Stimulated activated naive B cell treated with anti-CD40 and anti-IgM and Interleukin-4, amounts not matched to agents 10 μg/mL and 1 μg/mL and 100 μg/mL, for 72 hours (primary cell): Measurements from ENCODE around the gene CDC45.
A peak's percentile ranks its signal among the peaks of the same experiment; 100 is the strongest.

Experiments
- ATAC-seq, 2 donors: fragments of 150-1000 bp; cut with Tn5 transposase; replicated peaks; 2 replicates each; pipeline ENCODE4 v1.10.0; 2021; ENCODE audit warnings: moderate library complexity in 1 of 2
- DNase-seq: peaks from one replicate; pipeline ENCODE4 v3.0.0; 2021
- H3K27ac Mint-ChIP-seq: one replicate; pipeline ENCODE4 v1.8.0; 2022; ENCODE audit warnings: mild to moderate bottlenecking, mixed read lengths
- H3K27me3 Mint-ChIP-seq, 2 donors: one replicate each; pipeline ENCODE4 v1.8.0; 2022; ENCODE audit warnings: mixed read lengths in 2 of 2
- H3K36me3 Mint-ChIP-seq, 2 donors: one replicate each; pipeline ENCODE4 v1.8.0; 2022; ENCODE audit warnings: mixed read lengths in 2 of 2, mild to moderate bottlenecking in 1 of 2
- H3K4me1 Mint-ChIP-seq, 2 donors: one replicate each; pipeline ENCODE4 v1.8.0; 2022; ENCODE audit warnings: mixed read lengths in 2 of 2, mild to moderate bottlenecking in 1 of 2
- H3K4me3 Mint-ChIP-seq, 2 donors: one replicate each; pipeline ENCODE4 v1.8.0; 2022; ENCODE audit warnings: mild to moderate bottlenecking in 2 of 2, mixed read lengths in 2 of 2, moderate library complexity in 1 of 2
- H3K9me3 Mint-ChIP-seq, 2 donors: one replicate each; pipeline ENCODE4 v1.8.0; 2022; ENCODE audit warnings: mixed read lengths in 2 of 2, mild to moderate bottlenecking in 1 of 2

The CDC45 gene

DNA sequence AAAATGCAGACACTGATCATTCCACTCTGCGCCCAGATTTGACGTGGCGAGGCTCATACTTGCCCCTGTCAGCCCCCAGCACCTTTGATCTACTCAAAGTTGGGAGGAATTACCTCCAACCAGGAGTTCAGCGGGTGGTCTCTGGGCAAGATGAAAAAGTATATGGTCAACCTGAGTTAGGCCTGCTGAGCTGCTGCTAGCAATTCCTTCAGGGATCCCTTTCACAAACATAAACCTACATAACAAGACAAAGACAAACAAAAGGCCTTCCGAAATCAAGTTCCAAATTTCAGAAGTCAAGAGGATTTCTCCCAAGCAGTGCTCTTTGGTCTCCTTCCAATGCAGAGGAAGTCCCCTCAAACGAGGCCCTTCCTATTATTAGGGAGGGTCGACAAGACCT lies 23.6 kb downstream of the CDC45 start:
- DNase-seq (no peak), ATAC-seq (no peak)
- Mint-ChIP-seq H3K36me3 (peaks cover 10 to 11% of the 10 kb centered on the region in 2 donors), H3K27me3 (no peaks in the 10 kb centered on the region), H3K4me3 (no peak overlapping the region), H3K27ac (no peak overlapping the region), H3K9me3 (no peaks in the 10 kb centered on the region), H3K4me1 (peaks cover 6 to 8% of the 10 kb centered on the region in 2 donors)

- DNase-seq = no peak
- no peak overlapping the region for H3K27ac Mint-ChIP-seq
- peak in 1 of 2 donors; percentile 26 for ATAC-seq
- no peaks in the 10 kb centered on the region for H3K9me3 Mint-ChIP-seq
- peaks cover 10 to 11% of the 10 kb centered on the region in 2 donors for H3K36me3 Mint-ChIP-seq
- peaks cover 6 to 8% of the 10 kb centered on the region in 2 donors for H3K4me1 Mint-ChIP-seq
- H3K27me3 Mint-ChIP-seq = no peaks in the 10 kb centered on the region
- no peak overlapping the region for H3K4me3 Mint-ChIP-seq
Observed at GRCh38 chr22:19503869-19504268, 24.1 kb downstream of the CDC45 start.

DNA sequence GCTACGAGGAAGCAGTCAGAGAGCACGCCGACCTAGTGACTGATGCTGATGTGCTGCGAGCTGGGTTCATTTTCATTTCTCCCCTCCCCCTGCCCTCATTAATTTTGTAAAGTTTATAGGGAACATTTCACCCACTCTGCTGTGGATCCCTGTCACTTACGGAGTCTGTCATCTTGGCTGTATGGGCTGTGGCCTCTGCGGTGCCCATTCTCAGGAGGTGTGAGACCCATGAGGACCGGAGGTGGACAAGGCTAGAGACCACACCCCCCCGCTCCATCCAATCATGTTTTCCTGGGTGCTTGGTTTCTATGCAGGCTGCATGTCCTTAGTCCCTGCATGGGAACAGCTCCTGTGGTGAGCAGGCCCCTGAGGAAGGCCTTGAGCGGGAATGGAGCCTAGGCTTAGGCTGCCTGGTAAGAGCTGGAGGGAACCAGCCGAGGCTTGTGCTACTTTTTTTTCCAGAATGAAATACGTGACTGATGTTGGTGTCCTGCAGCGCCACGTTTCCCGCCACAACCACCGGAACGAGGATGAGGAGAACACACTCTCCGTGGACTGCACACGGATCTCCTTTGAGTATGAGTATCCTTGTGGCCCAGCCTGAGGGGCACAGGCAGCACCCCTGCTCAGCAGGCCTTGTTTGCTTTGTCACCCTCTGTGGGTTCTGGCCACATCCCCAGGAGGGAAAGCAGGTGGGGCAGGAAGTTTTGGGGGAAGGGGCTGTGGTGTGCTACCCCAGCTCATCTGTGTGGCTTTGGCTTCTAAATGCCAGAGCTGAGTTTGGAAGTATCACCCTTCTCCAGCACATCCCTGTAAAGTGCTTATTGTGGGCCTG lies 25.4 kb downstream of the CDC45 start:
- Mint-ChIP-seq H3K4me3 (no peak overlapping the region), H3K9me3 (no peaks in the 10 kb centered on the region), H3K4me1 (peaks cover 6 to 8% of the 10 kb centered on the region in 2 donors), H3K27ac (no peak overlapping the region), H3K36me3 (peaks cover 9 to 11% of the 10 kb centered on the region in 2 donors), H3K27me3 (no peaks in the 10 kb centered on the region)
- ATAC-seq (no peak), DNase-seq (no peak)

- Mint-ChIP-seq H3K36me3 (peaks cover 9 to 11% of the 10 kb centered on the region in 2 donors), H3K9me3 (no peaks in the 10 kb centered on the region), H3K27ac (no peak overlapping the region), H3K27me3 (no peaks in the 10 kb centered on the region), H3K4me3 (no peak overlapping the region), H3K4me1 (peaks cover 6 to 8% of the 10 kb centered on the region in 2 donors)
- ATAC-seq (no peak), DNase-seq (no peak)
Observed at GRCh38 chr22:19505735-19506126, 26.0 kb downstream of the CDC45 start.

- Mint-ChIP-seq H3K27ac (no peak overlapping the region), H3K4me1 (peaks cover 6 to 8% of the 10 kb centered on the region in 2 donors), H3K27me3 (no peaks in the 10 kb centered on the region), H3K36me3 (peaks cover 9 to 11% of the 10 kb centered on the region in 2 donors), H3K4me3 (no peak overlapping the region), H3K9me3 (no peaks in the 10 kb centered on the region)
- ATAC-seq = no peak
- DNase-seq = no peak
Observed at GRCh38 chr22:19506212-19506611, 26.5 kb downstream of the CDC45 start.

DNA sequence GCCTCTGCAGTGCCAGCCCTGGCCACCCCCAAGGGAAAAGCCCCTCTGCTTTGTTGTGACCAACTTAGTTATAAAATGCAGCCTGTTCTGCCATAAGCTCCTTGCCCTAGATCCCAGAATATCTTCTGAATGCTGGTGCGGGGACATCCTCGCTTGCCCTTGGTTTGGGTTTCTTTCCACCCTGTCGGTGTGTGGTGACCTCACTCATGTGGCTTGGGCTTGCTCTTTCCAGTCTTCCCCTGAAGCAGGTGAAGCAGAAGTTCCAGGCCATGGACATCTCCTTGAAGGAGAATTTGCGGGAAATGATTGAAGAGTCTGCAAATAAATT lies 27.8 kb downstream of the CDC45 start:
- Mint-ChIP-seq H3K4me3 (no peak overlapping the region), H3K27ac (no peak overlapping the region), H3K27me3 (no peaks in the 10 kb centered on the region), H3K36me3 (peaks cover 9 to 11% of the 10 kb centered on the region in 2 donors), H3K4me1 (peaks cover 6 to 8% of the 10 kb centered on the region in 2 donors), H3K9me3 (no peaks in the 10 kb centered on the region)
- ATAC-seq = no peak
- DNase-seq = no peak

- no peaks in the 10 kb centered on the region for H3K27me3 Mint-ChIP-seq
- ATAC-seq (no peak), DNase-seq (no peak)
- no peak overlapping the region for H3K27ac Mint-ChIP-seq
- peaks cover 6 to 8% of the 10 kb centered on the region in 2 donors for H3K4me1 Mint-ChIP-seq
- H3K36me3 Mint-ChIP-seq = peaks cover 11 to 12% of the 10 kb centered on the region in 2 donors
- H3K4me3 Mint-ChIP-seq = no peak overlapping the region
- H3K9me3 Mint-ChIP-seq = no peaks in the 10 kb centered on the region
Observed at GRCh38 chr22:19508024-19508776, 28.5 kb downstream of the CDC45 start.

DNA sequence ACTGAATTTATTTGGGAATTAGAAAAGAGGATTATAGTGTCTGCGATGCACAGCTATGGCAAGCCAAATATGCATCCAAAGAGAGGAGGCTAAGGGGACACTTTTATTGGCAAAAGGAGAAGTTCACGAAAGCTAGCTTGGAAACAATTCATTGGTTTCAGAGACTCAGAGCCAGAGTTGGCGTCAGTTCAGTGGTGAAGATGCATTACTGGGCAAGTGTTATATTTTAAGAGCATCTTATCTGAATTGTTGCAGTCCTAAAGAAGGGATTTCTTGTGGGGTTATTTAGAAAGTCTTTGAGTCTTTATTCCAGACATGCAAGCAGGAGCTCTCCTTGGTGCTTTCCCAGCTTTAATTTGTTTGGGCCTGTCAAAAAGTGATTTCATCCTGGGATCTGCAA lies 29.5 kb downstream of the CDC45 start:
- Mint-ChIP-seq H3K27ac (no peak overlapping the region), H3K27me3 (no peaks in the 10 kb centered on the region), H3K4me3 (no peak overlapping the region), H3K4me1 (peaks cover 6 to 8% of the 10 kb centered on the region in 2 donors), H3K9me3 (peaks cover 5% of the 10 kb centered on the region in 2 donors), H3K36me3 (peaks cover 20% of the 10 kb centered on the region in 2 donors)
- ATAC-seq (no peak), DNase-seq (no peak)

DNA sequence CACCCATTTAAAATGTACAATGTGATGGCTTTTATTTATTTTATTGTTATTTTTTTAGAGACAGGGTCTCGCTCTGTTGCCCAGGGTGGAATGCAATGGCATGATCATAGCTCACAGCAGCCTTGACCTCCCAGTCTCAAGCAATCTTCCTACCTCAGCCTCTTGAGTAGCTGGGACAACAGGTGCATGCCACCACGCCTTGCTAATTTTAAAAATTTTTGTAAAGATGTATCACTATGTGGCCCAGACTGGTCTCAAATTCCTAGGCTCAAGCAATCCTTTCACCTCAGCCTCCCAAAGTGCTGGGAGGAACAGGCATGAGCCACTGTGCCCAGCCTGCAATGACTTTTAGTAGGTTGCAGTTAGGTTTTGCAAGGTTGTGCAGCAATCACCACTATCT lies 30.2 kb downstream of the CDC45 start:
- Mint-ChIP-seq H3K4me1 (peaks cover 6 to 8% of the 10 kb centered on the region in 2 donors), H3K27ac (no peak overlapping the region), H3K36me3 (peaks cover 25 to 28% of the 10 kb centered on the region in 2 donors), H3K4me3 (no peak overlapping the region), H3K9me3 (peaks cover 5% of the 10 kb centered on the region in 2 donors), H3K27me3 (no peaks in the 10 kb centered on the region)
- DNase-seq (no peak), ATAC-seq (no peak)

DNA sequence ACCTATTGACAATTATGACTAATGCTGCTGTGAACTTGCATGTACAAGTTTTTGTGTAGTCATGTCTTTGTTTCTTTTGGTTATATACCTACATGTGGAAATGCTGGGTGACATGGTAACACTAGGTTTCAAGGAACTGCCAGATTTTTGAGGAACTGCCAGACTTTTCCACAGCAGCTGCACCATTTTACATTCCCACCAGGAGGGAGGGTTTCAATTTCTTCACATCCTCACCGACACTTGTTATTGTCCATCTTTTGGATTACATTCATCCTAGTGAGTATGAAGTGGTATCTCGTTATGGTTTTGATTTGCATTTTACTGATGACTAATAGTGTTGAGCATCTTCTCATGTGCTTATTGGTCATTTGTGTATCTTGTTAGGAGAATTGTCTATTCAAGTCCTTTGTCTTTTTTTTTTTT lies 31.2 kb downstream of the CDC45 start:
- Mint-ChIP-seq H3K27ac (no peak overlapping the region), H3K27me3 (no peaks in the 10 kb centered on the region), H3K36me3 (peaks cover 21 to 29% of the 10 kb centered on the region in 2 donors), H3K4me3 (no peak overlapping the region), H3K9me3 (peaks cover 5% of the 10 kb centered on the region in 2 donors), H3K4me1 (peaks cover 0 to 1% of the 10 kb centered on the region in 2 donors)
- no peak for DNase-seq
- ATAC-seq = no peak

DNA sequence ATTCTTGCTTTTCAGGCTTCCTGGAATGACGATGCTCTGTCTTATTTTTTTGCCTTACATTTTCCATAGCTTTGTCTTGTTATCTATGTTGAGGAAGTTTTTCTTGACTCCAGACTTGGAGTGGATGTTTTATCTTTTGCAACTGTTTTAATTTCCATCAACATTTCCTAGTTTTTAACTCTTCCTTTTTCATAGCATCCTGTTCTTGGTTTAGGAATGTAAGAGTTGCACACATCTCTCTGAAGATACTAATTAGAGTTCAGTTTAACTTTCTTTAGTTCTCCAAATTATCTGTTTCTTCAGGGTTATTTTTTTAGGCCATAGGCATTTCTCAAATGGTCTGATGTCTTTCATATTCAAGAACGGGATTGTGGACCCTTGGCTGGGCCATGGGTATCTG lies 34.1 kb downstream of the CDC45 start:
- ATAC-seq (no peak), DNase-seq (no peak)
- no peak overlapping the region for H3K4me3 Mint-ChIP-seq
- no peaks in the 10 kb centered on the region for H3K4me1 Mint-ChIP-seq
- H3K27me3 Mint-ChIP-seq = no peaks in the 10 kb centered on the region
- H3K36me3 Mint-ChIP-seq = peaks cover 17 to 26% of the 10 kb centered on the region in 2 donors
- H3K27ac Mint-ChIP-seq = peak overlapping the region; percentile 62
- peaks cover 5% of the 10 kb centered on the region in 2 donors for H3K9me3 Mint-ChIP-seq

- DNase-seq (no peak), ATAC-seq (no peak)
- peaks cover 20 to 26% of the 10 kb centered on the region in 2 donors for H3K36me3 Mint-ChIP-seq
- H3K27ac Mint-ChIP-seq = no peak overlapping the region
- peaks cover 5% of the 10 kb centered on the region in 2 donors for H3K9me3 Mint-ChIP-seq
- no peak overlapping the region for H3K4me3 Mint-ChIP-seq
- H3K27me3 Mint-ChIP-seq = no peaks in the 10 kb centered on the region
- no peaks in the 10 kb centered on the region for H3K4me1 Mint-ChIP-seq
Observed at GRCh38 chr22:19514831-19515565, 35.3 kb downstream of the CDC45 start.

GRCh38 chr22:19515654-19516377 lies 36.1 kb downstream of the CDC45 start:
- no peaks in the 10 kb centered on the region for H3K4me1 Mint-ChIP-seq
- H3K36me3 Mint-ChIP-seq = peaks cover 20 to 26% of the 10 kb centered on the region in 2 donors
- ATAC-seq = no peak
- no peak for DNase-seq
- peaks cover 5% of the 10 kb centered on the region in 2 donors for H3K9me3 Mint-ChIP-seq
- no peak overlapping the region for H3K27ac Mint-ChIP-seq
- H3K27me3 Mint-ChIP-seq = no peaks in the 10 kb centered on the region
- H3K4me3 Mint-ChIP-seq = no peak overlapping the region
